NCI-H2081 (cell line): Measurements from ENCODE around the gene GARIN5A.
"Not testable (repeated sequence)": the region's sequence is repeated elsewhere in the genome, so short reads cannot be mapped to it uniquely, and the experiment has no call there.

Experiments used
- DNase-seq, 2 experiments: peaks; one replicate each; lab custom pipeline; 2025; lab: John Stamatoyannopoulos, UW

GARIN5A gene

DNA sequence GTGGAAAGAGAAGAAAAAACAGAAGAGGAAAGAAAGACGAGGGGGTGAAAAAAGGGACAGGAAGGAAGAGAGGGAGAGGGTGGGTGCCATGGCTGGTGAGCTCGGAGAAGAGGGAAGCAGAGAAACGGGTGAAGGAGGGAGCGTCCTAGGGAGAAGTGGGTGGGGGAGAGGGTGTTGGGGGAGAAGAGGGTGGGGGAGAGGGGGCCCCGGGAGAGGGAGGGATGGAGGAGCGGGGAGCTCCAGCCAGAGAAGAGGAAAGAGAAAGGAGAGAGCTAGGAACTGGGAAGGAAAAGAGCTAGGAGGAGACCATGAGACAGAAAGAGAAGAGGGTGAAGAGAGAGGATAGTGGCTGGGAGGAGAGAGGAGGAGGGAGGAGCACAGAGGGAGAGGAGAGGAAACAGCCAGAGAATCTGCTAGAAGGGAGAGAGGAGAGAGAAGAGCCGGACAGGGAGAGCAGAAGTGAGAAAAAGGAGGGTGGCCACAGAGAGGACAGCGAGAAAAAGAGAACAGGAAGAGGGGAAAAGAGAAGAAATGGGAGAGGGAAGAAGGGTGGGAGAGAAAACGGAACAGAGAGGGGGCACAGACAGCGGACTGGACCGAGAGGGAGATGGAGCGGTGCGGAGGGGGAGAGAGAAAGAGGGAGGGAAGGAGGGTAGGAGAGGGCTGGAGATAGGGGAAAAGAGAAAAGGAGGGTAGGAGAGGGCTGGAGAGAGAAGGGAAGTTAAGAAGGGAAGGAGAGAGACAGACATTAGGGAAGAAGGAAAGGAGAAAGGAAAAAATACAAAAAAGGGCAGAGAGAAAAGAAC, 11.9 kb upstream of the GARIN5A start:
- DNase-seq = no peak

DNA sequence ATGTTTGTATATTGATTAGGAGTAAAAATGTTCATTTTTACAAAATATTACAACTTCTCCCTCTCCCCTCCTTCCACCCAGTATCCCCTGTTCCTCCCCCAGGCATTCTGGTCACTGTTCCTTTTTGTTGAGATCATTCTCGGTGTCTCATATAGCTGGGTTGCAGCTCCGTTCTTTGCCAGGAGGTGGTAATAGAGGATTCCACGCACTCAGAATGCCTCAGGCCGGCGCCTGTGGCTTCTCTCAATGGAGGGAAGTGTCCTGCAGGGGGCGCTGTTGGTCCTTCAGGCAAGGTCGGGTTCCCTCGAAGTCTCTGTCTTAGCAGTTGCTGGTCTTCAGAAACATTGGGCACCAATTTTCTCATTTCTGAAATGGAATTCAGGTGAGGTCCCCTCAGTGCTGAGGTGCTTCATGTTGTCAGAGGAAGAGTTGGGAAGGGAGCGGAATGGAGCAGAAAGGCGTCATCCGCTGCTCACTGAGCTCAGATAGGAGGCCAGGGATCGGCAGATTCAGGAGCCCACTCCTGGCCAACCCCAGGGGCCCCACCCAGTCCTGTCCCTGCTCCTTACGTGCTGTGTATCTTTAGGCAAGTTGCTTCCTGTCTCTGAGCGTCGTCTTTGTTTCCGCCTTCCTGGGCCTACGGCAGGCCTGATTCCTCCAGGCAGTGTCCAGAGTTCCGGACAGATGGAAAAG, 10.3 kb upstream of the GARIN5A start:
- no peak for DNase-seq

- DNase-seq = no peak
Observed at GRCh38 chr19:50485284-50485955, 8.8 kb upstream of the GARIN5A start.

- no peak for DNase-seq
Observed at GRCh38 chr19:50482916-50483315, 6.3 kb upstream of the GARIN5A start.

GRCh38 chr19:50482271-50482855, 5.7 kb upstream of the GARIN5A start:
- no peak for DNase-seq

DNA sequence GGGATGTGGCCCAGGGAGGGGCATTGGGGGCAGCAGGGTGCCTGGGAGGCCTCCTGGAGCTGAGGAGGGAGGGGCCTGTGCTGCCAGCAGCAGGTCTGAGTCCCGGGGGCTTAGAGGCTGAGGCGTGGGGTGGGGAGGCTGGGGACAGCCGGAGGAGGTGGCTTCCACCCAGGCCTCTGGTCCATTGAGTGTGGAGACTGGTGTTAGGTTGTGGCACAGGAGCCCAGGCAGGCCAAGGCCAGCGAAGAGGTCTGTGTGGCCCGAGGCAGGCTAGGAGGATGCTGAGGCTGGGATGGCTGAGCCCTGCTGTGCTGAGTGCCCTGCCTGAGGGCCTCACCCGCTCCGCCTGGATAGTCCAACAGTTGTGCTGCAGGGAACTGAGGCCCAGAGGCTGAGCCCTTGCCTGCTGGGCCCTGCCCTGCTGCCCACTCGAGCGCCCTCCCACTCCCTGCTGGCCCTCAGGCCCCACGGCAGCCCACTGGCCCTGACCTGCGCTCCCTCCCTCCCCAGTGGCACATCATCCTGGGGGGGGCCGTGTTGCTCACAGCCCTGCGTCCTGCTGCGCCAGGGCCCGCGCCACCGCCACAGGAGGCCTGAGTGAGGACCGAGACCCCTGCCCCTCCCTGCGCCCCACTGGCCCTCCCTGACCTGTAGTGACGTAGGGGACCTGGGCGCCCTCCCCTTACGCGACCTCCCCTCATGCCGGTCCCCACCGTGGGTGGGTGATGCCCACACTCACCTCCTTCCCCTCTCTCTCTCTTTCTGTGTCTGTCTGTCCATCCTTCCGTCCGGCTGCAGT, 4.9 kb upstream of the GARIN5A start:
- no peak for DNase-seq

DNA sequence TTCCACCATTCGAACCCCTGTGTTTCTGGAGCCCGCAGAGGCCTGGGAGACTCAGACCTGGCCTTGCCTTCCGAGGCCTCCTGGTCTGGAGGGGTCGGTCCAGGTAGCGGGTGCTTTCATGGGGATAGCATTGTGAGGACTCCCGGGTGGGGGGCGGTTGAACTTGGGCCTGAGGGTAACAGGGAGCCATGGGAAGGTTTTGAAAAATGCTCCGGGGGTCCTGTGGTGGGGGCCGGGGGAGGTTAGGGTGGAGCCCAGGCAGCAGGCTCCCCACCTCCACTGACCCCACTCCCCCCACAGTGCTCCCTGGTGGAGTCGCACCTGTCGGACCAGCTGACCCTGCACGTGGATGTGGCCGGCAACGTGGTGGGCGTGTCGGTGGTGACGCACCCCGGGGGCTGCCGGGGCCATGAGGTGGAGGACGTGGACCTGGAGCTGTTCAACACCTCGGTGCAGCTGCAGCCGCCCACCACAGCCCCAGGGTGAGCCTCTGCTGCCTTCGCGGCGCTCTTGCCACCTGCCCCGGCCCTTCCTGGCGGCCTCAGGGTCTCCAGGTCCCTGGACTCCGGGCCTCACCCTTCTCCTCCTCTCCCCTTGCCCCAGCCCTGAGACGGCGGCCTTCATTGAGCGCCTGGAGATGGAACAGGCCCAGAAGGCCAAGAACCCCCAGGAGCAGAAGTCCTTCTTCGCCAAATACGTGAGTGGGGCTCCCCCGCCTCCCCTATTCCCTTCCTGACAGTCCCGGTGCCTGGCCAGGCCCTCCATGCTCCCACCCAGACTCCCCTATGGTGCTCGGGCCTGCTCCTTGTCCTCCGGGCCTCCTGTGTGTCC, 3.8 kb upstream of the GARIN5A start:
- DNase-seq = no peak

- no peak for DNase-seq
Observed at GRCh38 chr19:50479761-50480251, 3.2 kb upstream of the GARIN5A start.

DNA sequence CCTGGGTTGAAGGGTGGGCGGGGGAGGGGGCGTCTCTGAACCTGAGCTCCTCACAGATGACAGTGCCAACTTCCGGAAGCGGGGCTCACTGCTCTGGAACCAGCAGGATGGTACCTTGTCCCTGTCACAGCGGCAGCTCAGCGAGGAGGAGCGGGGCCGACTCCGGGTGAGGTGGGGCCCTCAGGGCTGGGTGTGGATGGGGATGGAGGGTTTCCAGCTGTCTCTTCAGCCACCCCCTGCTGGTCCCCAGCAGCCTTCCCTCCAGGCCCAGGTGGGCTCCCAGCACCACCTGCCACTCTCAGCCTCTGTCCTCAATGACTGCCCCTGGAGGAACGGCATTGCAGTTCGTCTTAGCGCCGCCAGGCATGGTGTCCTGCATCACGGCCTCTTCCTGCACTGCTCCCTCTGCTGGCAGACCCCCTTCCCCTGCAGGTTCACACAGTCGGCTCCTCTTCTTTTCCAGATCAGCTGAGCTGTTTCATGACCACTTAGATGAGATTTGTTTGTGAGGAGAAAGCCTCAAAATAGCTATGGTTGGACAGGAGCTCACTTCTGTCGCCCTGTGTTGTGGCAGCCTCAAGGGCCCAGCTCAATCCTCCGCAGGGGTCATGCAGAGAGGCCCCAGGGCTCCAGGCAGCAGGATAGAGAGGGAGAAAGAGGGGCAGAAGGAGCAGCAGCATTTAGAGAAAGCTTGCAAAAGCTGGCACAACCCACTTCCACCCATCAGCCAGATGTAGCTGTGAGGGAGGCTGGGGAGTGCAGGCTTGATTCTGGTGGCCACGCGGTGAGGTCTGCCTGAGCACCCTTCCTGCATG, 2.5 kb upstream of the GARIN5A start:
- no peak for DNase-seq

DNA sequence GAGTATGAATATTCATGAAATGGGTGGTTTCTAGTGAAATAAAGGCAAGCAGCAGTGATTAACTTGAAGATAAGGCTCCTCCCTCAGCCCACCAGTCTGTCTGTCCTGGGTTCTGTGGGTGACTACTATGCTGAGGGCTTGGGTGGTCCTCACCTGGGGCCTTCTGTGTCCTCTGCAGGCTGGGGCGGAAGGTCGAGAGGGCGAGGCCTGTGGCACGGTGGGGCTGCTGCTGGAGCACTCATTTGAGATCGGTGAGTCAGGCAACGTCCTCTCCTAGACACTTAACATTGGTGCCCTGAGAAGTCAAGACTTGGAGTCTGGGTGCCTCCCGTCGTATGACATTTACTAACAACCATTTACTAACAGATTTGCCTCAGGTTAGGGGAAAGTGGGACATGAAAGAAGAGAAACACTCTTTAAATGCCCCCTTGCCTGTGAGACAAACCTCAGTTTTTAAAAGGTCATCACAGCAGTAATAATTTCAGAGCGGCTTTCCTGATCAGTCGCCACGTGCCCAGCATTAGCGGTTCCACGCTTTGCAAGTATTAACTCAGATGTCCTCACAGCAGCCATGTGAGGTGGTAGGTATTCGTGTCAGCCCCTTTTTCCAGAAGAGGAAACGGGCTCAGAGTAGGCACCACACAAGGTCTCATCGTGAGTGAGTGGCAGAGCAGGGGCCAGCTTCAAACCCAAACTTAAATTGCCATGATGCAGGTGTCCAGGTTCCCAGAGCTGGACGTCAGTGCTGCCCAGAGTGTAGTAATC, 1.3 kb upstream of the GARIN5A start:
- no peak for DNase-seq

DNA sequence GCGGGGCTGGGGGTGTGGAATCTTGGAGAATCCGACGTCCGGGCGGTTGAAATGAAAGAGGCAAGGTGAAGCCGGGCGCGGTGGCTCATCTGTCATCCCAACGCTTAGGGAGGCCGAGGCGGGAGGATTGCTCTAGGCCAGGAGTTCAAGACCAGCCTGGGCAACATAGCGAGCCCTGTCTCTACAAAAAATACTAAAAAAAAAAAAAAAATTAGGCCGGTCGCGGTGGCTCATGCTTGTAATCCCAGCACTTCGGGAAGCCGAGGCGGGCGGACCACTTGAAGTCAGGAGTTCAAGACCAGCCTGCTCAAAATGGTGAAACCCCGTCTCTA, 225 bp upstream of the GARIN5A start:
- DNase-seq = no peak

DNA sequence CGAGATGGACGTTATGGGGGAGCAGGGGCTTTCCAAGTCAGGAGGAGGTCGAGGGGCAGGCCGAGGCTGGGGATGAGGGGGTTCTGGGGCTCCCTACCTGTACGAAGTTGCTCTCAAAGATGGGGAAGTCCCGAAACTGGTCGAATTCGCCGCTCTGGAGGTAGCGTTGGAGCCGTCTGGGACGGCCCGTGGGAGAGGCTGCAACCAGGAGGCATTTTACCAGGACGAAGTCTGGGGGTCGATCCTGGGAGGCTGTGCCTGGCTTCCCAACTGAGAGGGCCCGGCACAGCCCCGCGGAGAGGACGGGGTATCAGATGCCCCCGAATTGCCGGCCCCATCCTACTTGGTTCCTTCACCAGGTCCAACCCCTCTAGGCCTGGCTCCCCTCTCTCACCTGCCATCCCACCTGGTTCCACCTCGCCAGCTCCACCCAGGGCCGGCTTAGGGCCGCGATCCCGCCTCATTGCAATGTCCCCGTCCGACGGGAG, 868 bp downstream of the GARIN5A start:
- DNase-seq = no peak

- no peak for DNase-seq
Observed at GRCh38 chr19:50475101-50475568, 1.5 kb downstream of the GARIN5A start.

DNA sequence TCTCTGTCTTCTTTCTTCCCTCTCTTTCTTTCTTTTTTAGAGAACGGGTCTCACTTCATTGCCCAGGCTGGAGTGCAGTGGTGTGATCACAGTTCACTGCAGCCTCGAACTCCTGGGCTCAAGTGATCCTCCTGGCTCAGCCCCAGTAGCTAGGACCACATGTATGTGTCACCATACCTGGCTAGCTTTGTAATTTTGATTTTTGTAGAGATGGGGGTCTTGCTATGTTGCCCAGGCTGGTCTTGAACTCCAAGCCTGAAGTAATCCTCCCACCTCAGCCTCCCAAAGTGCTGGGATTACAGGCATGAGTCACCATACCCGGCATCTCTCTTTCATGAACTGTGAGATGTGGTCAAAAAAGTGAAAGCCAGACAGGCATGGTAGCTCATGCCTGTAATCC, 3.3 kb downstream of the GARIN5A start:
- not testable (repeated sequence) for DNase-seq

DNA sequence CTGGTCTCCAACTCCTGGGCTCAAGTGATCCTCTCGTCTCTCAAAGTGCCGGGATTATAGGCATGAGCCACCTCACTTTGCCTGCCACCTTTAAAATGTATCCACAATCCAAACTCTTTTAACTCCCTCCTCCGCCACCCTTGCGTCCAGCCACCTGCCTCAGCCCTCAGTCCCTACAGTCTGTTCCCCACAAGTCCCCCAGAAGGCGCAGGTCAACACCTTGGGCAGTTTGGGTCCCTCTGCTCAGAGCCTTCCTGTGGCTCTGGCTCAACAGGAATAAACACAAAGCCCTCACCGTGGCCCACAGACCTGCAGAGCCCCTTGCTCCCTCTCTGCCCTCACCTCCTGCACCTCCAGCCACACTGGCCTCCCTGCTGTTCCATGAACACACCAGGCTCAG, 7.8 kb downstream of the GARIN5A start:
- no peak for DNase-seq

GRCh38 chr19:50467566-50467965, 9.1 kb downstream of the GARIN5A start:
- DNase-seq = no peak

- no peak for DNase-seq
Observed at GRCh38 chr19:50466706-50467039, 10.0 kb downstream of the GARIN5A start.

- no peak for DNase-seq
Observed at GRCh38 chr19:50465986-50466705, 10.5 kb downstream of the GARIN5A start.
